ENCODE results near the gene ACHE. TPM values are rescaled to one million over a fixed set of nuclear protein-coding genes. Genes with fewer than 3 reads are reported as not detected.
A peak's percentile ranks its signal among the peaks of the same experiment; 100 is the strongest.

ACHE gene
- polyA plus RNA-seq, 1 of the 3 experiments (the other 2 are of a cell fraction), result 1.8 TPM

DNA sequence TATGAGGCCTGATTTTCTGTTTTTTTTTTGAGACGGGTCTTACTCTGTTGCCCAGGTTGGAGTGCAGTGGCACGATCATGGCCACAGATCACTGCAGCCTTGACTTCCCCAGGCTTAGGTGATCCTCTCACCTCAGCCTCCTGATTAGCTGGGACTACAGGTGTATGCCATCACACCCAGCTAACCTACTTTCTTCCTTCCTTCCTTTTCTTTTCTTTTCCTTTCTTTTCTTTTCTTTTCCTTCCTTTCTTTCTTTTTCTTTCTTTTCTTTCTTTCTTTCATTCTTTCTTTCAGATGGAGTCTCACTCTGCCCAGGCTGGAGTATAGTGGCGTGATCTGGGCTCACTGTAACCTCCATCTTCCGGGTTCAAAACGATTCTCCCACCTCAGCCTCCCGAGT, 17.0 kb downstream of the ACHE start:
- Histone ChIP-seq H3K4me1 (ENCODE audit: control insufficient read depth in 1 of 2, insufficient read depth in 2 of 2, low read depth in 1 of 2, low read length in 1 of 2) (peaks cover 13 to 23% of the 10 kb centered on the region in 2 experiments; a peak in 3 of 4 replicates), H3K27ac (ENCODE audit: low read depth in 2 of 2, low read length in 1 of 2) (no peak overlapping the region), H3F3A (replicated peaks; ENCODE audit: insufficient read depth) (peaks cover 20% of the 10 kb centered on the region), H3K27me3 (ENCODE audit: insufficient read depth) (no peaks in the 10 kb centered on the region), H2AFZ (ENCODE audit: low read depth) (no peak overlapping the region), H3K4me2 (peak overlapping the region; percentile 1; the same call in 1 of the 2 replicates), H3K9me3 (no peaks in the 10 kb centered on the region), H3K79me2 (ENCODE audit: insufficient read depth) (peaks cover 80% of the 10 kb centered on the region), H3K4me3 (ENCODE audit: low read depth in 2 of 2, low read length in 1 of 2) (no peak overlapping the region), H3K9me2 (no peaks in the 10 kb centered on the region), H3K9ac (peak overlapping the region; percentile 18; the same call in 1 of the 2 replicates), H3K36me3 (replicated peaks in 1 of 2; ENCODE audit: control insufficient read depth in 1 of 2, insufficient read depth in 2 of 2, low read length in 1 of 2) (peaks cover 45 to 62% of the 10 kb centered on the region in 2 experiments), H4K20me1 (ENCODE audit: insufficient read depth) (peaks cover 58% of the 10 kb centered on the region)
- 84% methylated on average over 6 of the region's 6 CpGs for WGBS (ENCODE audit: low lambda C conversion rate)
- TF ChIP-seq FOSL2 (IDR thresholded peaks at IDR 0.05; ENCODE audit: borderline replicate concordance, low read depth), result no peak
- no peak for TF ChIP-seq GABPA (IDR thresholded peaks at IDR 0.05; ENCODE audit: low read depth)
- no peak for TF ChIP-seq RXRA (IDR thresholded peaks at IDR 0.05; ENCODE audit: borderline replicate concordance, low read depth)
- TF ChIP-seq CHD2 (IDR thresholded peaks at IDR 0.05; ENCODE audit: low read length, partially characterized antibody), result no peak
- TF ChIP-seq EP300 (IDR thresholded peaks at IDR 0.05; ENCODE audit: borderline replicate concordance in 1 of 2, low read depth in 1 of 2, low read length in 1 of 2), result no peak
- no peak for TF ChIP-seq NFIC (IDR thresholded peaks at IDR 0.05; ENCODE audit: borderline replicate concordance)
- TF ChIP-seq ELF1 (IDR thresholded peaks at IDR 0.05), result no peak
- TF ChIP-seq, protein P1, sequence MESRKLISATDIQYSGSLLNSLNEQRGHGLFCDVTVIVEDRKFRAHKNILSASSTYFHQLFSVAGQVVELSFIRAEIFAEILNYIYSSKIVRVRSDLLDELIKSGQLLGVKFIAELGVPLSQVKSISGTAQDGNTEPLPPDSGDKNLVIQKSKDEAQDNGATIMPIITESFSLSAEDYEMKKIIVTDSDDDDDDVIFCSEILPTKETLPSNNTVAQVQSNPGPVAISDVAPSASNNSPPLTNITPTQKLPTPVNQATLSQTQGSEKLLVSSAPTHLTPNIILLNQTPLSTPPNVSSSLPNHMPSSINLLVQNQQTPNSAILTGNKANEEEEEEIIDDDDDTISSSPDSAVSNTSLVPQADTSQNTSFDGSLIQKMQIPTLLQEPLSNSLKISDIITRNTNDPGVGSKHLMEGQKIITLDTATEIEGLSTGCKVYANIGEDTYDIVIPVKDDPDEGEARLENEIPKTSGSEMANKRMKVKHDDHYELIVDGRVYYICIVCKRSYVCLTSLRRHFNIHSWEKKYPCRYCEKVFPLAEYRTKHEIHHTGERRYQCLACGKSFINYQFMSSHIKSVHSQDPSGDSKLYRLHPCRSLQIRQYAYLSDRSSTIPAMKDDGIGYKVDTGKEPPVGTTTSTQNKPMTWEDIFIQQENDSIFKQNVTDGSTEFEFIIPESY (IDR thresholded peaks at IDR 0.05; ENCODE audit: borderline replicate concordance, low read depth), result no peak
- TF ChIP-seq GATA2 (CRISPR knock-in tag; IDR thresholded peaks at IDR 0.05), result no peak
- no peak for TF ChIP-seq POLR2AphosphoS5 (IDR thresholded peaks at IDR 0.05; ENCODE audit: low read depth, low read length)
- CTCF ChIA-PET, result interaction anchor here (1.1 to 1.8 kb wide), 3 partner anchors 16 to 949 kb away, joined by 3 to 6 read pairs (median 3); partner anchors contain the start of genes ACHE and GJC3
- DNase-seq, result no peak
- POLR2A ChIA-PET, result interaction anchor here (5.8 kb wide), 1 partner anchor 9 kb away, joined by 126 read pairs; the partner anchor contains the start of gene UFSP1

DNA sequence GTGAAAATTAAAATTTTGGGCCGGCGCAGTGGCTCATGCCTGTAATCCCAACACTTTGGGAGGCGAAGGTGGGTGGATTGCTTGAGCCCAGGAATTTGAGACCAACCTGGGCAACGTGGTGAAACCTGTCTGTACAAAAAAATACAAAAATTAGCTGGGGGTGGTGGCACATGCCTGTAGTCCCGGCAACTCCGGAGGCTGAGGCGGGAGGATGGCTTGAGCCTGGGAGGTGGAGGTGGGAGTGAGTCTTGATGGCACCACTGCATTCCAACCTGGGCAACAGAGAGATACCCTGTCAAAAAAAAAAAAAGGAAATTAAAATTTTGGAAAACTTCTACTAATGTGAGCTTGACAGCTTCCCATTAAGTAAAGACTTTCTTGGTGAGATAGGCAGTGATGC, 17.7 kb downstream of the ACHE start:
- H3K79me2 ChIP-seq (ENCODE audit: insufficient read depth), result peaks cover 76% of the 10 kb centered on the region
- H2AFZ ChIP-seq (ENCODE audit: low read depth), result no peak overlapping the region
- no peak overlapping the region for H3K27ac ChIP-seq (ENCODE audit: low read depth in 2 of 2, low read length in 1 of 2)
- H3K9me2 ChIP-seq, result no peaks in the 10 kb centered on the region
- POLR2A ChIA-PET, result interaction anchor here (5.8 kb wide), 1 partner anchor 10 kb away, joined by 126 read pairs; the partner anchor contains the start of gene UFSP1
- TF ChIP-seq RFX5 (IDR thresholded peaks at IDR 0.05; ENCODE audit: low read length) (no peak), IRF3 (IDR thresholded peaks at IDR 0.05; ENCODE audit: low read depth, low read length) (no peak), YY1 (IDR thresholded peaks at IDR 0.05; ENCODE audit: low read depth) (no peak), JUND (IDR thresholded peaks at IDR 0.05) (no peak), RAD21 (IDR thresholded peaks at IDR 0.05; ENCODE audit: low read length) (no peak), USF2 (IDR thresholded peaks at IDR 0.05; ENCODE audit: borderline replicate concordance, low read depth, low read length) (no peak), USF1 (IDR thresholded peaks at IDR 0.05; ENCODE audit: borderline replicate concordance, low read depth) (no peak), MXI1 (IDR thresholded peaks at IDR 0.05; ENCODE audit: low read depth, low read length) (no peak), RXRA (IDR thresholded peaks at IDR 0.05; ENCODE audit: borderline replicate concordance, low read depth) (no peak), GATA2 (CRISPR knock-in tag; IDR thresholded peaks at IDR 0.05) (no peak), POLR2AphosphoS5 (IDR thresholded peaks at IDR 0.05; ENCODE audit: low read depth, low read length) (no peak), MEF2A (IDR thresholded peaks at IDR 0.05; ENCODE audit: borderline replicate concordance, low read depth) (no peak), EZH2phosphoT487 (IDR thresholded peaks at IDR 0.05; ENCODE audit: borderline replicate concordance, low read depth) (no peak), FOXM1 (IDR thresholded peaks at IDR 0.05; ENCODE audit: low read depth) (no peak)
- TF ChIP-seq, protein P2, sequence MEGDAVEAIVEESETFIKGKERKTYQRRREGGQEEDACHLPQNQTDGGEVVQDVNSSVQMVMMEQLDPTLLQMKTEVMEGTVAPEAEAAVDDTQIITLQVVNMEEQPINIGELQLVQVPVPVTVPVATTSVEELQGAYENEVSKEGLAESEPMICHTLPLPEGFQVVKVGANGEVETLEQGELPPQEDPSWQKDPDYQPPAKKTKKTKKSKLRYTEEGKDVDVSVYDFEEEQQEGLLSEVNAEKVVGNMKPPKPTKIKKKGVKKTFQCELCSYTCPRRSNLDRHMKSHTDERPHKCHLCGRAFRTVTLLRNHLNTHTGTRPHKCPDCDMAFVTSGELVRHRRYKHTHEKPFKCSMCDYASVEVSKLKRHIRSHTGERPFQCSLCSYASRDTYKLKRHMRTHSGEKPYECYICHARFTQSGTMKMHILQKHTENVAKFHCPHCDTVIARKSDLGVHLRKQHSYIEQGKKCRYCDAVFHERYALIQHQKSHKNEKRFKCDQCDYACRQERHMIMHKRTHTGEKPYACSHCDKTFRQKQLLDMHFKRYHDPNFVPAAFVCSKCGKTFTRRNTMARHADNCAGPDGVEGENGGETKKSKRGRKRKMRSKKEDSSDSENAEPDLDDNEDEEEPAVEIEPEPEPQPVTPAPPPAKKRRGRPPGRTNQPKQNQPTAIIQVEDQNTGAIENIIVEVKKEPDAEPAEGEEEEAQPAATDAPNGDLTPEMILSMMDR (IDR thresholded peaks at IDR 0.05), result no peak
- peaks cover 39 to 60% of the 10 kb centered on the region in 2 experiments for H3K36me3 ChIP-seq (replicated peaks in 1 of 2; ENCODE audit: control insufficient read depth in 1 of 2, insufficient read depth in 2 of 2, low read length in 1 of 2)
- no peaks in the 10 kb centered on the region for H3K9me3 ChIP-seq
- no peak for DNase-seq
- peaks cover 13 to 23% of the 10 kb centered on the region in 2 experiments; a peak in 3 of 4 replicates for H3K4me1 ChIP-seq (ENCODE audit: control insufficient read depth in 1 of 2, insufficient read depth in 2 of 2, low read depth in 1 of 2, low read length in 1 of 2)
- 88% methylated on average over 7 of the region's 7 CpGs for WGBS (ENCODE audit: low lambda C conversion rate)
- H3K9ac ChIP-seq, result no peak overlapping the region
- no peaks in the 10 kb centered on the region for H3K27me3 ChIP-seq (ENCODE audit: insufficient read depth)
- H4K20me1 ChIP-seq (ENCODE audit: insufficient read depth), result peaks cover 58% of the 10 kb centered on the region
- CTCF ChIA-PET, result interaction anchor here (1.1 to 5.5 kb wide), 6 partner anchors 8 to 949 kb away, joined by 3 to 37 read pairs (median 5); partner anchors contain the start of genes ACHE, GJC3 and SLC12A9
- peak overlapping the region; percentile 90; the same call in 1 of the 2 replicates for H3K4me2 ChIP-seq
- no peak overlapping the region for H3K4me3 ChIP-seq (ENCODE audit: low read depth in 2 of 2, low read length in 1 of 2)
- H3F3A ChIP-seq (replicated peaks; ENCODE audit: insufficient read depth), result peaks cover 22% of the 10 kb centered on the region

Data from SK-N-SH (cell line).